K562 (cell line): ENCODE data around the gene CRYGB. TPM values are rescaled to one million over a fixed set of nuclear protein-coding genes. Genes with fewer than 3 reads are reported as not detected.

ENCODE experiments used
- ATAC-seq: fragments of 200-7000 bp; cut with Tn5 transposase; 3 replicates; pipeline ENCODE4 v1.9.1; 2020; ENCODE audit warnings: moderate library complexity
- BruUV-seq: library from RNA; stranded (reverse); fragments of 400-500 nt; replicated peaks from 2 replicates; lab custom pipeline; 2021; lab: Mats Ljungman, UMichigan
- CTCF ChIA-PET: fragments of 300-600 bp; formaldehyde crosslinking; extraction: SDS; loops from one replicate; lab custom pipeline; 2021; ENCODE audit warnings: low intra/inter-chr PET ratio; lab: Yijun Ruan, JAX
- POLR2A ChIA-PET: fragments of 300-600, 350-650 bp; sonication (Branson Sonifier 250); formaldehyde crosslinking; extraction: SDS; loops from one replicate; lab custom pipeline; 2021; ENCODE audit warnings: antibody characterized with exemption, inconsistent platforms; lab: Yijun Ruan, JAX
- DNase-seq, 4 experiments: peaks; one replicate each; pipeline versions ENCODE4 v3.0.0 to v3.0.0-alpha.2; 2011 to 2018; ENCODE audit warnings: low spot score in 3 of 4, mixed read lengths in 3 of 4; ENCODE audit errors: extremely low read depth in 1 of 4
- FAIRE-seq: peaks from 2 replicates; lab custom pipeline; 2011; peaks lifted over from hg19 to GRCh38; lab: Jason Lieb, UNC
- H2AFZ ChIP-seq: 2 replicates; pipeline ENCODE4 v1.6.0; 2011; ENCODE audit warnings: low read depth, low read length, control low read depth, inconsistent platforms
- H3K27ac ChIP-seq: fragments of 200-600 bp; 3 replicates; pipeline ENCODE4 v1.8.0; 2011; ENCODE audit warnings: low read depth, mild to moderate bottlenecking, control low read depth, inconsistent platforms, low read length, moderate library complexity, mixed read lengths; ENCODE audit errors: extremely low read depth
- H3K27me3 ChIP-seq, 2 experiments: fragments of 300-600 bp in 1 of 2; 2 replicates in 1 of 2; 3 replicates in 1 of 2; pipeline versions ENCODE4 v1.6.0 to v1.8.0; 2011; ENCODE audit warnings: inconsistent platforms in 2 of 2, low read length in 2 of 2, mild to moderate bottlenecking in 1 of 2, mixed read lengths in 1 of 2, moderate library complexity in 1 of 2; ENCODE audit not compliant: control insufficient read depth in 2 of 2, insufficient read depth in 2 of 2
- H3K36me3 ChIP-seq: fragments of 300-600 bp; 3 replicates; pipeline ENCODE4 v1.8.0; 2011; ENCODE audit warnings: mild to moderate bottlenecking, low read length, inconsistent platforms; ENCODE audit not compliant: control insufficient read depth, insufficient read depth
- H3K4me1 ChIP-seq, 2 experiments: fragments of 200-600 bp in 1 of 2; replicated peaks in 1 of 2; 2 replicates in 1 of 2; 3 replicates in 1 of 2; pipeline versions ENCODE4 v1.5.1 to v1.8.0; 2011; ENCODE audit warnings: inconsistent platforms in 2 of 2, low read length in 2 of 2, mild to moderate bottlenecking in 1 of 2, mixed read lengths in 1 of 2, moderate library complexity in 1 of 2; ENCODE audit not compliant: control insufficient read depth in 2 of 2, insufficient read depth in 2 of 2
- H3K4me2 ChIP-seq: 2 replicates; pipeline ENCODE4 v1.6.1; 2011; ENCODE audit warnings: low read length, control low read depth, inconsistent platforms, mixed read lengths; ENCODE audit not compliant: insufficient read depth
- H3K4me3 ChIP-seq: fragments of 200-600 bp; sonication (generic), shearing (Covaris generic); 2 replicates; pipeline ENCODE4 v1.5.1; 2016; ENCODE audit warnings: control low read depth, inconsistent platforms
- H3K79me2 ChIP-seq: fragments of 200-600 bp; 3 replicates; pipeline ENCODE4 v1.8.0; 2011; ENCODE audit warnings: low read length, inconsistent platforms; ENCODE audit not compliant: control insufficient read depth, insufficient read depth
- H3K9ac ChIP-seq, 2 experiments: 2 replicates each; pipeline versions ENCODE4 v1.6.0 to v1.6.1; 2011; ENCODE audit warnings: low read depth in 2 of 2, low read length in 2 of 2, control low read depth in 1 of 2, inconsistent platforms in 1 of 2, mild to moderate bottlenecking in 1 of 2, mixed read lengths in 1 of 2; ENCODE audit not compliant: insufficient read depth in 1 of 2
- H3K9me1 ChIP-seq: one replicate; pipeline ENCODE4 v1.6.0; 2011; ENCODE audit warnings: inconsistent platforms, mild to moderate bottlenecking, low read length, moderate library complexity; ENCODE audit not compliant: control insufficient read depth, insufficient read depth
- H3K9me3 ChIP-seq: replicated peaks from 2 replicates; pipeline ENCODE4 v1.5.1; 2011; ENCODE audit warnings: low read depth, low read length, inconsistent platforms; ENCODE audit not compliant: control insufficient read depth, insufficient read depth
- H4K20me1 ChIP-seq: replicated peaks from 2 replicates; pipeline ENCODE4 v1.6.1; 2011; ENCODE audit warnings: low read length, inconsistent platforms, mixed read lengths; ENCODE audit not compliant: control insufficient read depth, insufficient read depth
- BRCA1 ChIP-seq, 2 experiments: fragments of 450-650 bp in 1 of 2; sonication (generic) in 1 of 2; formaldehyde crosslinking in 1 of 2; IDR thresholded peaks; 2 replicates each; pipeline versions ENCODE4 v1.5.0 to v1.6.1; 2017 to 2020; ENCODE audit warnings: mild to moderate bottlenecking in 1 of 2, missing genetic modification reagents in 1 of 2
- CEBPB ChIP-seq: fragments of 450-650 bp; IDR thresholded peaks from 2 replicates; pipeline ENCODE4 v1.6.1; 2016; ENCODE audit warnings: missing genetic modification characterization, missing compliant biosample characterization
- CHD7 ChIP-seq: fragments of 200-600 bp; sonication (generic); IDR thresholded peaks from one replicate; pipeline ENCODE4 v1.6.1; 2012; ENCODE audit warnings: mild to moderate bottlenecking, low read depth, low read length, inconsistent platforms
- HNRNPLL ChIP-seq: fragments of 200-400 bp; formaldehyde crosslinking; IDR thresholded peaks from 2 replicates; pipeline ENCODE4 v1.6.1; 2017; ENCODE audit warnings: low read length, low read depth, mild to moderate bottlenecking; ENCODE audit not compliant: poor library complexity, severe bottlenecking
- MAFF ChIP-seq: IDR thresholded peaks from 2 replicates; pipeline ENCODE4 v1.6.1; 2012; ENCODE audit warnings: low read length, improper control_type of control experiment
- PURB ChIP-seq: sonication (generic); formaldehyde crosslinking; IDR thresholded peaks from 2 replicates; pipeline ENCODE4 v1.9.0; 2021; ENCODE audit warnings: low read depth, mild to moderate bottlenecking, missing genetic modification reagents
- SMC3 ChIP-seq: conservative IDR thresholded peaks from 2 replicates; pipeline ENCODE4 v1.6.1; 2011; ENCODE audit warnings: low read depth, low read length, improper control_type of control experiment; ENCODE audit not compliant: insufficient read depth
- TGIF2 ChIP-seq: sonication (generic); formaldehyde crosslinking; IDR thresholded peaks from 2 replicates; pipeline ENCODE4 v1.8.1; 2022; ENCODE audit warnings: mild to moderate bottlenecking, missing genetic modification reagents, moderate library complexity
- ZC3H11A ChIP-seq: IDR thresholded peaks from 2 replicates; pipeline ENCODE4 v1.6.1; 2012; ENCODE audit warnings: low read depth, low read length, improper control_type of control experiment
- ZNF3 ChIP-seq: fragments of 250-450 bp; sonication (Bioruptor Pico); IDR thresholded peaks from 2 replicates; pipeline ENCODE4 v1.5.0; 2021; ENCODE audit warnings: mild to moderate bottlenecking, moderate library complexity
- WGBS: fragments of 100-300 bp; shearing (Covaris generic); methylation state at CpG from one replicate; pipeline ENCODE4 v1.1.6; 2016; ENCODE audit warnings: low coverage, mixed read lengths; ENCODE audit not compliant: insufficient coverage; ENCODE audit errors: missing lambda C conversion rate; 5-methylcytosine and 5-hydroxymethylcytosine counted together
- in situ Hi-C: fragments of 300-500 bp; cut with MboI; formaldehyde crosslinking; loops from 4 replicates; pipeline ENCODE4 v1.15.0; 2018; ENCODE audit warnings: inconsistent platforms, mixed read lengths
- intact Hi-C: fragments of 100-400 bp; cut with micrococcal nuclease; formaldehyde crosslinking; loops from 2 replicates; pipeline ENCODE4 v1.14.2; 2022
- polyA plus RNA-seq, 8 experiments: library from polyadenylated mRNA; depleted of rRNA in 4 of 8; stranded (reverse) in 5 of 8; unstranded in 3 of 8; fragments of >200 nt; fragmentation: Nextera tagmentation in 2 of 8; fragmentation: Illumina TruSeq in 1 of 8; extraction: Ambion mirVana in 2 of 8; extraction: Trizol in 1 of 8; gene quantifications; 2 replicates each; pipeline versions ENCODE4 v1.2.1 to v1.2.3, GENCODE V29; 2011 to 2014; ENCODE audit warnings: inconsistent platforms in 1 of 8, missing spikeins in 1 of 8
- total RNA-seq, 7 experiments: library from RNA; depleted of rRNA in 6 of 7; stranded (reverse); fragments of >200 nt in 6 of 7; fragmentation: Illumina TruSeq in 2 of 7; extraction: Trizol in 2 of 7; gene quantifications; 2 replicates each; pipeline versions ENCODE4 v1.2.1 to v1.2.3, GENCODE V29; 2011 to 2021; ENCODE audit warnings: low replicate concordance in 1 of 7
- TF ChIP-seq, protein P1 (sequence below): fragments of 450-650 bp; conservative IDR thresholded peaks from 2 replicates; pipeline ENCODE4 v1.6.1; 2016; ENCODE audit warnings: missing genetic modification characterization, low read depth, mild to moderate bottlenecking, missing compliant biosample characterization, moderate library complexity

Gene CRYGB
- total and polyA plus RNA-seq, 9 of the 15 experiments (the other 6 are each of a cell fraction or from before 2014, with no cell fraction given) = not detected

- peak overlapping the region; percentile 71 for H2AFZ ChIP-seq
- no peak for DNase-seq
- 69% methylated on average over 5 of the region's 6 CpGs for WGBS
- peaks cover 6 to 18% of the 10 kb centered on the region in 2 experiments; a peak in 3 of 5 replicates for H3K4me1 ChIP-seq
- BruUV-seq = no TSS peak
- H3K27ac ChIP-seq = no peak overlapping the region
- H3K36me3 ChIP-seq = no peaks in the 10 kb centered on the region
- no peak overlapping the region for H3K4me2 ChIP-seq
- CTCF ChIA-PET = interaction anchor here (1.3 kb wide), 1 partner anchor 79 kb away, joined by 3 read pairs; the partner anchor contains the start of gene IDH1
- no peaks in the 10 kb centered on the region for H3K27me3 ChIP-seq
- in situ Hi-C loops = no loop called here
- no peaks in the 10 kb centered on the region; the same call in 1 of the 2 replicates for H3K9me3 ChIP-seq
- ATAC-seq = no peak
- H4K20me1 ChIP-seq = no peaks in the 10 kb centered on the region
- H3K4me3 ChIP-seq = no peak overlapping the region
- POLR2A ChIA-PET = interaction anchor here (0.6 to 1.4 kb wide), 3 partner anchors 8 to 419 kb away, joined by 3 to 6 read pairs (median 3); no protein-coding TSS in a partner anchor
- intact Hi-C loops = loop anchor here (1.0 to 10.0 kb wide), 4 partner anchors 73 to 199 kb away; no protein-coding TSS in a partner anchor
- no peak for FAIRE-seq
- H3K9ac ChIP-seq = no peak overlapping the region; a peak in 1 of 4 replicates
- no peaks in the 10 kb centered on the region for H3K79me2 ChIP-seq
- no peaks in the 10 kb centered on the region for H3K9me1 ChIP-seq
- no peak for TF ChIP-seq HNRNPLL
- TF ChIP-seq SMC3 = no peak
- no peak for TF ChIP-seq PURB (CRISPR knock-in tag)
- no peak for TF ChIP-seq ZC3H11A
- no peak for TF ChIP-seq TGIF2 (CRISPR knock-in tag)
- no peak for TF ChIP-seq MAFF
- TF ChIP-seq CEBPB (tag) = no peak
- TF ChIP-seq CHD7 = no peak
- TF ChIP-seq, protein P1, sequence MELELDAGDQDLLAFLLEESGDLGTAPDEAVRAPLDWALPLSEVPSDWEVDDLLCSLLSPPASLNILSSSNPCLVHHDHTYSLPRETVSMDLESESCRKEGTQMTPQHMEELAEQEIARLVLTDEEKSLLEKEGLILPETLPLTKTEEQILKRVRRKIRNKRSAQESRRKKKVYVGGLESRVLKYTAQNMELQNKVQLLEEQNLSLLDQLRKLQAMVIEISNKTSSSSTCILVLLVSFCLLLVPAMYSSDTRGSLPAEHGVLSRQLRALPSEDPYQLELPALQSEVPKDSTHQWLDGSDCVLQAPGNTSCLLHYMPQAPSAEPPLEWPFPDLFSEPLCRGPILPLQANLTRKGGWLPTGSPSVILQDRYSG (tag) = no peak
- no peak for TF ChIP-seq BRCA1 (IDR thresholded peaks at IDR 0.05)
- TF ChIP-seq BRCA1 (CRISPR knock-in tag; IDR thresholded peaks at IDR 0.05) = no peak
- no peak for TF ChIP-seq ZNF3 (CRISPR knock-in tag)
These were observed 29.8 kb upstream of the CRYGB start for GRCh38 chr2:208175840-208176153.
